H1 (cell line): ENCODE data around the gene TBC1D22A. TPM values are rescaled to one million over a fixed set of nuclear protein-coding genes. Genes with fewer than 3 reads are reported as not detected.

ENCODE experiments used
- CTCF ChIA-PET: fragments of 300-600 bp; sonication (Branson Sonifier 250); formaldehyde crosslinking; loops from one replicate; lab custom pipeline; 2021; ENCODE audit not compliant: partially characterized antibody; lab: Charles Lee
- POLR2A ChIA-PET: fragments of 300-600 bp; sonication (Branson Sonifier 250); formaldehyde crosslinking; loops from one replicate; lab custom pipeline; 2021; ENCODE audit warnings: inconsistent platforms; ENCODE audit not compliant: partially characterized antibody; lab: Charles Lee
- DNase-seq, 2 experiments: peaks; one replicate each; pipeline versions ENCODE4 v3.0.0 to v3.0.0-alpha.2; 2010 to 2022; ENCODE audit warnings: low spot score in 2 of 2, low read depth in 1 of 2, mixed read lengths in 1 of 2
- FAIRE-seq: peaks from 2 replicates; lab custom pipeline; 2011; peaks lifted over from hg19 to GRCh38; lab: Jason Lieb, UNC
- H2AFZ ChIP-seq: 2 replicates; pipeline ENCODE4 v1.8.1; 2012; ENCODE audit warnings: low read length, inconsistent platforms
- H2AK5ac ChIP-seq: 2 replicates; pipeline ENCODE4 v1.6.1; 2013; ENCODE audit warnings: low read depth, low read length
- H2BK120ac ChIP-seq: replicated peaks from 2 replicates; pipeline ENCODE3; 2013; ENCODE audit warnings: low read depth, low read length, inconsistent platforms
- H2BK12ac ChIP-seq: 2 replicates; pipeline ENCODE4 v1.6.1; 2013; ENCODE audit warnings: low read depth, low read length
- H2BK15ac ChIP-seq: 2 replicates; pipeline ENCODE4 v1.6.1; 2013; ENCODE audit warnings: low read length
- H2BK20ac ChIP-seq: 2 replicates; pipeline ENCODE4 v1.6.1; 2013; ENCODE audit warnings: low read length
- H2BK5ac ChIP-seq: 2 replicates; pipeline ENCODE4 v1.6.1; 2013; ENCODE audit warnings: low read depth, low read length
- H3K14ac ChIP-seq: 2 replicates; pipeline ENCODE4 v1.6.1; 2013; ENCODE audit warnings: inconsistent platforms; ENCODE audit not compliant: insufficient read length
- H3K18ac ChIP-seq: 2 replicates; pipeline ENCODE4 v1.6.1; 2013; ENCODE audit warnings: low read length; ENCODE audit errors: extremely low read depth
- H3K23ac ChIP-seq: 2 replicates; pipeline ENCODE4 v1.6.1; 2013; ENCODE audit warnings: inconsistent platforms; ENCODE audit not compliant: insufficient read length
- H3K23me2 ChIP-seq: 2 replicates; pipeline ENCODE4 v1.6.1; 2013; ENCODE audit warnings: low read depth, low read length
- H3K27ac ChIP-seq: 2 replicates; pipeline ENCODE4 v1.6.1; 2011; ENCODE audit warnings: low read depth, low read length, inconsistent platforms
- H3K27me3 ChIP-seq, 4 experiments: replicated peaks in 1 of 4; 1 replicate in 1 of 4; 2 replicates in 3 of 4; pipeline versions ENCODE4 v1.6.1 to v1.8.1; 2011 to 2013; ENCODE audit warnings: low read length in 3 of 4, mild to moderate bottlenecking in 3 of 4, inconsistent platforms in 2 of 4, mixed read lengths in 2 of 4, moderate library complexity in 1 of 4; ENCODE audit not compliant: control insufficient read depth in 3 of 4, insufficient read depth in 3 of 4; ENCODE audit errors: extremely low read depth in 1 of 4
- H3K36me3 ChIP-seq, 4 experiments: 2 replicates each; pipeline versions ENCODE4 v1.6.1 to v1.8.1; 2011 to 2013; ENCODE audit warnings: mild to moderate bottlenecking in 4 of 4, low read length in 3 of 4, moderate library complexity in 2 of 4, control low read depth in 1 of 4, inconsistent platforms in 1 of 4; ENCODE audit not compliant: insufficient read depth in 4 of 4, control insufficient read depth in 2 of 4
- H3K4ac ChIP-seq: replicated peaks from 2 replicates; pipeline ENCODE3; 2013; ENCODE audit warnings: low read length, low read depth, mixed read lengths, inconsistent platforms; ENCODE audit not compliant: insufficient read length
- H3K4me1 ChIP-seq, 4 experiments: replicated peaks in 1 of 4; 1 replicate in 1 of 4; 2 replicates in 3 of 4; pipeline versions ENCODE4 v1.6.1 to v1.8.1; 2011 to 2013; ENCODE audit warnings: low read length in 3 of 4, inconsistent platforms in 2 of 4, mixed read lengths in 1 of 4; ENCODE audit not compliant: insufficient read depth in 4 of 4, control insufficient read depth in 3 of 4
- H3K4me2 ChIP-seq, 2 experiments: 2 replicates each; pipeline versions ENCODE4 v1.6.1 to v1.8.1; 2011 to 2013; ENCODE audit warnings: low read depth in 2 of 2, low read length in 2 of 2, control low read depth in 1 of 2, inconsistent platforms in 1 of 2, mild to moderate bottlenecking in 1 of 2; ENCODE audit not compliant: insufficient read depth in 1 of 2
- H3K4me3 ChIP-seq, 4 experiments: fragments of 200-600, 300-600 bp in 1 of 4; sonication (generic), shearing (Covaris generic), sonication (Bioruptor Twin) in 1 of 4; 2 replicates each; pipeline versions ENCODE4 v1.5.1 to v1.8.1; 2011 to 2016; ENCODE audit warnings: low read length in 4 of 4, low read depth in 3 of 4, control low read depth in 2 of 4, inconsistent platforms in 2 of 4, mild to moderate bottlenecking in 2 of 4, mixed read lengths in 1 of 4, moderate library complexity in 1 of 4; ENCODE audit not compliant: insufficient read depth in 2 of 4; ENCODE audit errors: extremely low read depth in 1 of 4
- H3K56ac ChIP-seq: replicated peaks from 2 replicates; pipeline ENCODE3; 2013; ENCODE audit warnings: low read depth, mild to moderate bottlenecking, mixed read lengths, low read length, inconsistent platforms; ENCODE audit not compliant: insufficient read length
- H3K79me1 ChIP-seq: 2 replicates; pipeline ENCODE4 v1.6.1; 2013; ENCODE audit warnings: low read depth, low read length, control low read depth
- H3K79me2 ChIP-seq, 2 experiments: 2 replicates each; pipeline versions ENCODE4 v1.6.1 to v1.8.1; 2012 to 2013; ENCODE audit warnings: low read length in 2 of 2, mild to moderate bottlenecking in 2 of 2, inconsistent platforms in 1 of 2; ENCODE audit not compliant: insufficient read depth in 2 of 2, control insufficient read depth in 1 of 2
- H3K9ac ChIP-seq, 4 experiments: replicated peaks in 1 of 4; 1 replicate in 1 of 4; 2 replicates in 3 of 4; pipeline versions ENCODE4 v1.6.1 to v1.8.1; 2011 to 2013; ENCODE audit warnings: low read depth in 3 of 4, low read length in 3 of 4, control low read depth in 2 of 4, mild to moderate bottlenecking in 2 of 4, moderate library complexity in 2 of 4, inconsistent platforms in 1 of 4; ENCODE audit errors: extremely low read depth in 1 of 4
- H3K9me3 ChIP-seq, 2 experiments: 2 replicates each; pipeline versions ENCODE4 v1.6.1 to v1.8.1; 2012 to 2013; ENCODE audit warnings: mild to moderate bottlenecking in 2 of 2, moderate library complexity in 2 of 2, control low read depth in 1 of 2, inconsistent platforms in 1 of 2, low read depth in 1 of 2, low read length in 1 of 2, mixed read lengths in 1 of 2; ENCODE audit not compliant: insufficient read depth in 2 of 2
- H4K20me1 ChIP-seq, 2 experiments: replicated peaks in 1 of 2; 2 replicates each; pipeline versions ENCODE3 to v1.8.1; 2011 to 2013; ENCODE audit warnings: inconsistent platforms in 2 of 2, low read length in 2 of 2, mild to moderate bottlenecking in 1 of 2; ENCODE audit not compliant: insufficient read depth in 2 of 2, control insufficient read depth in 1 of 2
- H4K5ac ChIP-seq: 2 replicates; pipeline ENCODE4 v1.6.1; 2013; ENCODE audit warnings: low read length, low read depth, mixed read lengths, inconsistent platforms; ENCODE audit not compliant: insufficient read length
- H4K8ac ChIP-seq: 2 replicates; pipeline ENCODE4 v1.8.0; 2013; ENCODE audit warnings: mild to moderate bottlenecking, moderate library complexity, low read length, inconsistent platforms; ENCODE audit not compliant: insufficient read depth; ENCODE audit errors: extremely low read depth
- H4K91ac ChIP-seq: replicated peaks from 2 replicates; pipeline ENCODE3; 2013; ENCODE audit warnings: low read length, mixed read lengths, inconsistent platforms; ENCODE audit not compliant: insufficient read length
- POLR2A ChIP-seq, 2 experiments: IDR thresholded peaks; 1 replicate in 1 of 2; 2 replicates in 1 of 2; pipeline ENCODE4 v1.6.1; 2011; ENCODE audit warnings: low read depth in 2 of 2, low read length in 2 of 2, mild to moderate bottlenecking in 2 of 2; ENCODE audit errors: control extremely low read depth in 1 of 2
- RXRA ChIP-seq: IDR thresholded peaks from 2 replicates; pipeline ENCODE4 v1.6.1; 2011; ENCODE audit warnings: low read depth, mild to moderate bottlenecking, low read length, moderate library complexity; ENCODE audit not compliant: insufficient read depth
- USF2 ChIP-seq: IDR thresholded peaks from 2 replicates; pipeline ENCODE4 v1.6.1; 2011; ENCODE audit warnings: low read length, improper control_type of control experiment
- WGBS, 2 experiments: shearing (Covaris generic) in 1 of 2; methylation state at CpG; one replicate each; pipeline versions ENCODE4 v1.1.6 to v1.1.7; 2013 to 2015; ENCODE audit warnings: low lambda C conversion rate in 2 of 2, mixed read lengths in 2 of 2, inconsistent platforms in 1 of 2, low coverage in 1 of 2, missing lambda C conversion rate in 1 of 2; ENCODE audit not compliant: insufficient replicate concordance in 2 of 2, insufficient coverage in 1 of 2, insufficient read length in 1 of 2; ENCODE audit errors: extremely low coverage in 1 of 2, missing lambda C conversion rate in 1 of 2; 5-methylcytosine and 5-hydroxymethylcytosine counted together
- polyA plus RNA-seq, 7 experiments: library from polyadenylated mRNA; depleted of rRNA in 3 of 7; stranded (reverse) in 5 of 7; unstranded in 2 of 7; fragments of >200 nt in 5 of 7; fragments of 200-250 nt in 2 of 7; gene quantifications; 1 replicate in 5 of 7; 2 replicates in 1 of 7; 4 replicates in 1 of 7; pipeline versions ENCODE4 v1.2.1 to v1.2.3, GENCODE V29; 2011 to 2013; ENCODE audit warnings: missing spikeins in 2 of 7, mixed read lengths in 2 of 7
- total RNA-seq: library from RNA; stranded (reverse); fragmentation: NEBNext Ultra II Directional; extraction: Animal tissue kit (Norgen Biotek cat#: 25700); gene quantifications from 2 replicates; pipeline ENCODE4 v1.2.1, GENCODE V29; 2021

Gene TBC1D22A
- total and polyA plus RNA-seq, 2 of the 8 experiments (the other 6 are each of a cell fraction or from before 2014, with no cell fraction given): 11.9 to 18.4 TPM

DNA sequence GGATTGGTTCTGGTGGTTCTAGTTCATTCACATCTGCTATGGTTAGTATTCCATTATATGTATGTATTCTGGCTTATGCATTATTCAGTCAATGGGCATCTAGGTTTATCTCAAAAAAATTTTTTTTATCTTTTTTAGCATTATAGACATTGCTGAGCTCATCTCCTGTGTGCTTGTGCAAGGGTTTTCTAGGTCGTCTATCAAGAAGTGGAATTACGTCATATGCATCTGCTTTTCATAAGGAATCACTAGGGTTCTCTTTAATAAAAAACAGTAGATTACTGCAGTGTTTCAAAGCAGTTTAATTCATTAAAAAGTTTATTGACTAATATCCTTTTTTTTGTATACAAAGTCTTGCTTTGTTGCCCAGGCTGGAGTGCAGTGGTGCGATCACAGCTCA lies 21.3 kb downstream of the TBC1D22A start:
- Histone ChIP-seq H3K4me1 (no peaks in the 10 kb centered on the region), H3K18ac (no peak overlapping the region), H3K27me3 (no peaks in the 10 kb centered on the region; a peak in 1 of 7 replicates), H2BK120ac (no peak overlapping the region), H3K56ac (no peak overlapping the region), H3K79me1 (peaks cover 4% of the 10 kb centered on the region; the same call in 1 of the 2 replicates), H4K91ac (no peak overlapping the region), H3K9me3 (no peaks in the 10 kb centered on the region), H4K5ac (no peak overlapping the region), H2BK12ac (no peak overlapping the region), H2AFZ (no peak overlapping the region), H3K79me2 (peaks cover 0 to 59% of the 10 kb centered on the region in 2 experiments; a peak in 2 of 4 replicates), H3K9ac (no peak overlapping the region), H2BK15ac (no peak overlapping the region), H4K20me1 (peaks cover 3 to 9% of the 10 kb centered on the region in 2 experiments), H2BK5ac (no peak overlapping the region), H3K23ac (no peak overlapping the region), H3K4me3 (no peak overlapping the region), H3K14ac (no peak overlapping the region), H2AK5ac (no peak overlapping the region), H3K4ac (no peak overlapping the region), H2BK20ac (no peak overlapping the region), H3K4me2 (no peak overlapping the region), H3K36me3 (no peaks in the 10 kb centered on the region), H3K23me2 (no peaks in the 10 kb centered on the region), H3K27ac (no peak overlapping the region), H4K8ac (no peak overlapping the region)
- CTCF ChIA-PET: interaction anchor here (0.6 to 4.7 kb wide), 4 partner anchors 10 to 53 kb away, joined by 3 to 18 read pairs (median 6); no protein-coding TSS in a partner anchor
- POLR2A ChIA-PET: interaction anchor here (1.5 kb wide), 1 partner anchor 21 kb away, joined by 4 read pairs; the partner anchor contains the start of gene TBC1D22A
- TF ChIP-seq RXRA (no peak), POLR2A (IDR thresholded peaks at IDR 0.05; ENCODE audit: control extremely low read depth in 1 of 2, low read depth in 2 of 2, low read length in 2 of 2) (no peak), USF2 (no peak)
- FAIRE-seq: no peak
- DNase-seq: no peak
- WGBS, 2 experiments: 95% methylated on average over 3 of the region's 3 CpGs; no CpG with 5 or more reads in 1 of the 2 experiments
